H1 (cell line): ENCODE data around the gene MYO5A. TPM values are rescaled to one million over a fixed set of nuclear protein-coding genes. Genes with fewer than 3 reads are reported as not detected.

Experiments used
- BCL11A ChIP-seq, 2 experiments: IDR thresholded peaks; one replicate each; pipeline ENCODE4 v1.6.1; 2011; ENCODE audit warnings: low read depth in 2 of 2, low read length in 2 of 2, mild to moderate bottlenecking in 2 of 2
- POLR2A ChIP-seq, 2 experiments: IDR thresholded peaks; 1 replicate in 1 of 2; 2 replicates in 1 of 2; pipeline ENCODE4 v1.6.1; 2011; ENCODE audit warnings: low read depth in 2 of 2, low read length in 2 of 2, mild to moderate bottlenecking in 2 of 2; ENCODE audit errors: control extremely low read depth in 1 of 2
- SIN3A ChIP-seq, 2 experiments: IDR thresholded peaks in 1 of 2; conservative IDR thresholded peaks in 1 of 2; 2 replicates each; pipeline ENCODE4 v1.6.1; 2011 to 2012; ENCODE audit warnings: low read length in 2 of 2, improper control_type of control experiment in 1 of 2, low read depth in 1 of 2, mild to moderate bottlenecking in 1 of 2
- polyA plus RNA-seq, 7 experiments: library from polyadenylated mRNA; depleted of rRNA in 3 of 7; stranded (reverse) in 5 of 7; unstranded in 2 of 7; fragments of >200 nt in 5 of 7; fragments of 200-250 nt in 2 of 7; gene quantifications; 1 replicate in 5 of 7; 2 replicates in 1 of 7; 4 replicates in 1 of 7; pipeline versions ENCODE4 v1.2.1 to v1.2.3, GENCODE V29; 2011 to 2013; ENCODE audit warnings: missing spikeins in 2 of 7, mixed read lengths in 2 of 7
- total RNA-seq: library from RNA; stranded (reverse); fragmentation: NEBNext Ultra II Directional; extraction: Animal tissue kit (Norgen Biotek cat#: 25700); gene quantifications from 2 replicates; pipeline ENCODE4 v1.2.1, GENCODE V29; 2021

Gene MYO5A
- total and polyA plus RNA-seq, 2 of the 8 experiments (the other 6 are each of a cell fraction or from before 2014, with no cell fraction given), result 11.4 to 24.7 TPM

DNA sequence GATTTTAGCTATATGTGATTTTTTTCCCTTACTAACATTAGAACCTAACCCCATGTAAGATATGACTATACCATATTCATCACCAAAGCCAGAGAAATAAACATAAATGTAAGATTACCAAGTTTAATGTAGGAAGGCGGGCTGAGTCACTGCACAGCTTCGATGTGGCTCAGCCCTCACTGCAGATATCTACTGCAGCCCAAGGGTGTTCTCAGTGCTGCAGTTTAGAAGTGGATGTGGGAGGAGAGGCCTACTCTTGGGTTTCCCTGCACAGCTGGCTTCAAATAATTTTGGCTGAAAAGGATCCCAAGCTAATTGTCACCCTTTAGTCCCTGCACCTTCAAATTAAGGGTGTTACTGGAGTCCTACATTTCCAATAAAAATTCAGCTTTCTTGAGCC is 30.9 kb upstream of the MYO5A start (continued):
- TF ChIP-seq SIN3A (conservative IDR thresholded peaks at IDR 0.05 in 1 of 2, IDR thresholded peaks at IDR 0.05 in 1 of 2; ENCODE audit: low read depth in 1 of 2, low read length in 2 of 2) (no peak), BCL11A (IDR thresholded peaks at IDR 0.05; ENCODE audit: low read depth in 2 of 2, low read length in 2 of 2) (no peak), POLR2A (IDR thresholded peaks at IDR 0.05; ENCODE audit: control extremely low read depth in 1 of 2, low read depth in 2 of 2, low read length in 2 of 2) (no peak)
